ENCODE results near the gene PTCH1.
A peak's percentile ranks its signal among the peaks of the same experiment; 100 is the strongest.

The PTCH1 gene

DNA sequence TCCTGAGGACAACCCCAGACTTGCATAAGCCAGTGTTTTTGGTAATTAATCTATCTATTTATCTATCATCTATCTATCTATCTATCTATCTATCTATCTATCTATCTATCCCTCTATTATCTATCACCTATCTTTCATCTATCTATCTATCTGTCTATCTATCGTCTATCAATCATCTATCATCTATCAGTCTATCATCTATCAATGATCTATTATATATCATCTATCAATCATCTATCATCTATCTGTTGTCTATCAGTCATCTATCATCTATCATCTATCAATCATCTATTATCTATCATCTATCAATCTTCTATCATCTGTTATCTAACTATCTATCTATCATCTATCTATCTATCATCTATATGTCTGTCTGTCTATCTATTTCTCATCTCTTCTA is 85.5 kb downstream of the PTCH1 start:
- DNase-seq (ENCODE audit: low read depth, low spot score): no peak
- TF ChIP-seq SUZ12 (IDR thresholded peaks at IDR 0.05; ENCODE audit: extremely low read depth, insufficient read depth, insufficient read length) (no peak), ZNF274 (IDR thresholded peaks at IDR 0.05; ENCODE audit: low read depth, low read length) (no peak), YY1 (IDR thresholded peaks at IDR 0.05; ENCODE audit: insufficient read depth, insufficient read length) (no peak)
- H3K36me3 ChIP-seq (ENCODE audit: insufficient read depth, insufficient read length, low read length): no peaks in the 10 kb centered on the region
- H3K27me3 ChIP-seq (ENCODE audit: insufficient read depth, insufficient read length): no peaks in the 10 kb centered on the region
- peaks cover 16% of the 10 kb centered on the region for H3K9me3 ChIP-seq (ENCODE audit: insufficient read depth, low read length)
- no peak overlapping the region for H3K4me3 ChIP-seq (ENCODE audit: insufficient read length, low read depth)
- H3K4me1 ChIP-seq (ENCODE audit: insufficient read depth, insufficient read length): no peaks in the 10 kb centered on the region
- no peak overlapping the region for H3K9ac ChIP-seq (ENCODE audit: insufficient read length, low read depth)

DNA sequence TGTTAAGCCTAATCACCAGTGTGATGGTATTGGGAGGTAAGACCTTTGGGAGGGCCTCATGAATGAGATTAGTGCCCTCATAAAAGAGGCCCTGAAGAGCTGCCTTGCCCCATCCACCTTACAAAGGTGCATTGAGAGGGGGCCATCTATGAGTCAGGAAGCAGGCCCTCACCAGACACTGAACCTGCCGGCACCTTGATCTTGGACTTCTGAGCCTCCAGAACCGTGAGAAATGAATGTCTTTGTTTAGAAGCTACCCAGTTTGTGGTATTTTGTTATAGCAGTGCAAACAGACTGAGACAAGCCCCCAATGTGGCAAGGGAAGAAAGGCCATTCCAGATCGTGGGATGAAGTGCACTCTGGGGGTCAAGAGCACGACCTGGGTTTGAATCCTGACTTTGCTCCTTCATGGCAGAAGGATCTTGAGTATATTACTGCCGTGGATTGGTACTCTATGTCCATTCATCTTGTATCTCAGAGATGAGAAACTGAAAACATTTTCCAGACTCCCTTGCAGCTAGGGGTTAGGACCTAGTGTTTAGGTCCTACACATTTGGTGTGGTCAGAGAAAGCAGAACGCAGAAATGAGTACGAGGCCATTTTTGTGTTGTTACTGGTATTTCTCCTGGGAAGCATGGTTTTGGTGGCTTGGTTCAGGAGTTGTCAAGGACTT is 86.7 kb downstream of the PTCH1 start:
- H3K4me3 ChIP-seq (ENCODE audit: insufficient read length, low read depth): no peak overlapping the region
- no peak for DNase-seq (ENCODE audit: low read depth, low spot score)
- no peaks in the 10 kb centered on the region for H3K4me1 ChIP-seq (ENCODE audit: insufficient read depth, insufficient read length)
- no peaks in the 10 kb centered on the region for H3K27me3 ChIP-seq (ENCODE audit: insufficient read depth, insufficient read length)
- H3K36me3 ChIP-seq (ENCODE audit: insufficient read depth, insufficient read length, low read length): no peaks in the 10 kb centered on the region
- TF ChIP-seq ZNF274 (IDR thresholded peaks at IDR 0.05; ENCODE audit: low read depth, low read length) (no peak), SUZ12 (IDR thresholded peaks at IDR 0.05; ENCODE audit: extremely low read depth, insufficient read depth, insufficient read length) (no peak), YY1 (IDR thresholded peaks at IDR 0.05; ENCODE audit: insufficient read depth, insufficient read length) (no peak)
- H3K9ac ChIP-seq (ENCODE audit: insufficient read length, low read depth): no peak overlapping the region
- peaks cover 16% of the 10 kb centered on the region for H3K9me3 ChIP-seq (ENCODE audit: insufficient read depth, low read length)

DNA sequence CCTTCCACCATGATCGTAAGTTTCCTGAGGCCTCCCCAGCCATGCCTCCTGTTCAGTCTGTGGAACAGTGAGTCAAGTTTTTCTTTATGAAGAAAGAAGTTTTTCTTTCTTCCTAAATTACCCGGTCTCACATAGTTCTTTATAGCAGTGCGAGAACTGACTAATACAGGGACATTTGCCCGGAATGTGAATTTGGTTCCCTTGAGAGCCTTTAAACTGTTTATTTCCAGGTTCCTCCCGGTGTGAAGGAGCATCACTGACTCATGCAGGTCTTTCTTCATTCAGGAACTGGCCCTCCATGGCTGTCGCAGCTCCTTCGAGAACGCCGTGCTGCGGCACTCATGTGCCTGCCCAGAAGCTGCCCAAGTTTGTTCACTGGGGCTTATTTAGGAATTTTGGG is 87.7 kb downstream of the PTCH1 start:
- no peaks in the 10 kb centered on the region for H3K4me1 ChIP-seq (ENCODE audit: insufficient read depth, insufficient read length)
- TF ChIP-seq YY1 (IDR thresholded peaks at IDR 0.05; ENCODE audit: insufficient read depth, insufficient read length) (no peak), SUZ12 (IDR thresholded peaks at IDR 0.05; ENCODE audit: extremely low read depth, insufficient read depth, insufficient read length) (no peak), ZNF274 (IDR thresholded peaks at IDR 0.05; ENCODE audit: low read depth, low read length) (no peak)
- no peak overlapping the region for H3K4me3 ChIP-seq (ENCODE audit: insufficient read length, low read depth)
- peaks cover 16% of the 10 kb centered on the region for H3K9me3 ChIP-seq (ENCODE audit: insufficient read depth, low read length)
- no peak for DNase-seq (ENCODE audit: low read depth, low spot score)
- H3K9ac ChIP-seq (ENCODE audit: insufficient read length, low read depth): no peak overlapping the region
- no peaks in the 10 kb centered on the region for H3K27me3 ChIP-seq (ENCODE audit: insufficient read depth, insufficient read length)
- no peaks in the 10 kb centered on the region for H3K36me3 ChIP-seq (ENCODE audit: insufficient read depth, insufficient read length, low read length)

DNA sequence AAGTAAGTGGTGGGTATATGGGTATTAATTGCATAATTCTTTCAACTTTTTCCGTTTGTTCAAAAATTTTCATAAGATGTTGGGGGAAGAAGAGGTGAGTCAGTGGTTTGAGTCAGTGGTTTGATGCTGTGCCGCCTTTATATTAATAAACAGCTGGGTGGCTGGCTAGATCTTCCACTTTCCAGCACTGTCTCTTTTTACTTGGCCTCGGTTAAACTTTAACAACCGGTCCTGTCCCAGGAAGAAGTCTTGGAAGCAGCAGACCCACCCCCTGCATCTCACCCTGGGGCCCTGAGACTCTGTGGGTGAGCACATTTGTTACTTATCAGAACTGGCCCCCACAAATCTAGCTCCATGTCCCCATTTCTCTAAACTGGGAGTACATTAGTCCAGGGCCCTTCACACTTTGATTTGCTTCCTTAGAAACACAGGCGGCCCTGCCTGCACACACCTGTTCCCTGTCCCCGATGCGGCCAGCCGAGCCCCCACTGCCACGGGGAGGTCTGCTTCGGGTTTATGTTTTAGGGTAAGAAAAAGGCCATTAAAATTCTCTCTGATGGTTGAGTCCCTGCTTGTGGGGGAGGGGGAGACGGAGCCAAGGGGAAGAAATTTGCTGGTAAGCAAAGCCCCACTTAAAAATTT is 90.7 kb downstream of the PTCH1 start:
- Histone ChIP-seq H3K9me3 (ENCODE audit: insufficient read depth, low read length) (peaks cover 33% of the 10 kb centered on the region), H3K4me1 (ENCODE audit: insufficient read depth, insufficient read length) (no peaks in the 10 kb centered on the region), H3K27me3 (ENCODE audit: insufficient read depth, insufficient read length) (no peaks in the 10 kb centered on the region), H3K4me3 (ENCODE audit: insufficient read length, low read depth) (peak overlapping the region; percentile 56), H3K9ac (ENCODE audit: insufficient read length, low read depth) (peak overlapping the region; percentile 88), H3K36me3 (ENCODE audit: insufficient read depth, insufficient read length, low read length) (peaks cover 7% of the 10 kb centered on the region)
- DNase-seq (ENCODE audit: low read depth, low spot score): no peak
- no peak for TF ChIP-seq SUZ12 (IDR thresholded peaks at IDR 0.05; ENCODE audit: extremely low read depth, insufficient read depth, insufficient read length)
- TF ChIP-seq YY1 (IDR thresholded peaks at IDR 0.05; ENCODE audit: insufficient read depth, insufficient read length): no peak
- no peak for TF ChIP-seq ZNF274 (IDR thresholded peaks at IDR 0.05; ENCODE audit: low read depth, low read length)

DNA sequence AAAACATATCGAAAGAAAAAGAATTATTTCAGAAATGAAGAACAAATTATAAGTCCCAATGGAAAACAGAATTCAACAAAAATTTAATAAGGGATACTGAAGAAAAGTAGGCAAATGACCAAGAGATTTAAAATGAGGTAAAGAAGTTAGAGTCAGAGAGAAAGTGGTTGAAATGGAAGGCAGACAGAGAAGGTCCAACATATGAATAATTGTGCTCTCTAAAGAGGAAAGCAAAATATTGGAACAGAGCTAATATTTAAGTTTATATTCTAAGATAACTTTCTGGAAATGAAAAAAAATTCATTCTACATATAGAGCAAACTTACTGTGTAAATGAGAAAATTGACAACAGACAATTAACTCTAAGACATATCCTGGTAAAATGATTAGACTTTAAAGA is 94.1 kb downstream of the PTCH1 start:
- H3K27me3 ChIP-seq (ENCODE audit: insufficient read depth, insufficient read length): no peaks in the 10 kb centered on the region
- DNase-seq (ENCODE audit: low read depth, low spot score): no peak
- H3K36me3 ChIP-seq (ENCODE audit: insufficient read depth, insufficient read length, low read length): peaks cover 7% of the 10 kb centered on the region
- H3K9me3 ChIP-seq (ENCODE audit: insufficient read depth, low read length): peaks cover 19% of the 10 kb centered on the region
- H3K4me1 ChIP-seq (ENCODE audit: insufficient read depth, insufficient read length): no peaks in the 10 kb centered on the region
- no peak overlapping the region for H3K9ac ChIP-seq (ENCODE audit: insufficient read length, low read depth)
- no peak for TF ChIP-seq YY1 (IDR thresholded peaks at IDR 0.05; ENCODE audit: insufficient read depth, insufficient read length)
- TF ChIP-seq SUZ12 (IDR thresholded peaks at IDR 0.05; ENCODE audit: extremely low read depth, insufficient read depth, insufficient read length): no peak
- TF ChIP-seq ZNF274 (IDR thresholded peaks at IDR 0.05; ENCODE audit: low read depth, low read length): no peak
- no peak overlapping the region for H3K4me3 ChIP-seq (ENCODE audit: insufficient read length, low read depth)

DNA sequence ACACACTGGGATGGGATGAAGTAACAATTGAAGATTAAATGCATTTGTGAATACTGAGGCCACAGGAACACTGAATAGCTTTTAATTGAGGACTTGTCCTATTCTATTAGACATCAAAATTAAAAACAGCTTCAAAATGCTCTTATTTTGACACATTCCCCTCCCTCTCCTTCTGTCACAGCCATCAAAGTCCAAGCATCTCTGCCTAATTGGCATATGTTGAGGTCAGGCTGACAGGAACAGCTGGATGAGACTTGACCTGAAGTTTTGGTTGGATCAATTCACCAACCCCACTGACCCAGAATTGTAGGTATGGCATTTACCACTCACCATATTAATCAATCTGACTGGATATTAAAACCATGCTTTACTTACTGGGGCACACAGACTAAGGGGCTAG is 96.3 kb downstream of the PTCH1 start:
- H3K9ac ChIP-seq (ENCODE audit: insufficient read length, low read depth): no peak overlapping the region
- H3K27me3 ChIP-seq (ENCODE audit: insufficient read depth, insufficient read length): no peaks in the 10 kb centered on the region
- peaks cover 19% of the 10 kb centered on the region for H3K9me3 ChIP-seq (ENCODE audit: insufficient read depth, low read length)
- no peak for DNase-seq (ENCODE audit: low read depth, low spot score)
- no peaks in the 10 kb centered on the region for H3K4me1 ChIP-seq (ENCODE audit: insufficient read depth, insufficient read length)
- peaks cover 7% of the 10 kb centered on the region for H3K36me3 ChIP-seq (ENCODE audit: insufficient read depth, insufficient read length, low read length)
- no peak for TF ChIP-seq YY1 (IDR thresholded peaks at IDR 0.05; ENCODE audit: insufficient read depth, insufficient read length)
- H3K4me3 ChIP-seq (ENCODE audit: insufficient read length, low read depth): no peak overlapping the region

DNA sequence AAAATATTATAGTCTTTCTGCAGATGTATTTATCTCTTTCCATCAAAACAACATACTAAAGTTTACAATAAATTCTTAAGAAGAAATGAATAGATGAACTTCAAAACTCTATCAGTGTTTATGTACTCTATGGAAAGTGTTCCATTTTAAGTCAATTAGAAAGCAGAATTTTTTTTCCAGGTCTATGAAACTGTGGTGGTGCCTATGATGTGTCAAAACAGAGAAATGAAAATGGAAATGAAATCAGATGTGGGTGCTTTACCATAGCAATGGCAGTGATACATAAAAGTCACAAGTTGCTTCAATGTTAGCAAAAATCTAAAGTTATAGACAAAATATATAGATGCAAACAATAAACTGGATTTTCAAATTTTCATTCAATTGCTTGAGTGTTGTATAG is 97.3 kb downstream of the PTCH1 start:
- no peak for DNase-seq (ENCODE audit: low read depth, low spot score)
- no peak for TF ChIP-seq SUZ12 (IDR thresholded peaks at IDR 0.05; ENCODE audit: extremely low read depth, insufficient read depth, insufficient read length)
- TF ChIP-seq YY1 (IDR thresholded peaks at IDR 0.05; ENCODE audit: insufficient read depth, insufficient read length): no peak
- no peak for TF ChIP-seq ZNF274 (IDR thresholded peaks at IDR 0.05; ENCODE audit: low read depth, low read length)
- Histone ChIP-seq H3K9me3 (ENCODE audit: insufficient read depth, low read length) (peaks cover 19% of the 10 kb centered on the region), H3K4me3 (ENCODE audit: insufficient read length, low read depth) (no peak overlapping the region), H3K9ac (ENCODE audit: insufficient read length, low read depth) (no peak overlapping the region), H3K4me1 (ENCODE audit: insufficient read depth, insufficient read length) (no peaks in the 10 kb centered on the region), H3K36me3 (ENCODE audit: insufficient read depth, insufficient read length, low read length) (peaks cover 7% of the 10 kb centered on the region), H3K27me3 (ENCODE audit: insufficient read depth, insufficient read length) (no peaks in the 10 kb centered on the region)
